ENCODE measurements around the gene CCDC169. TPM values are rescaled to one million over a fixed set of nuclear protein-coding genes. Genes with fewer than 3 reads are reported as not detected.

CCDC169 gene
- total RNA-seq, 5 donors from 2014 or later (not counting 1 experiment from before 2014, with no cell fraction given): not detected

DNA sequence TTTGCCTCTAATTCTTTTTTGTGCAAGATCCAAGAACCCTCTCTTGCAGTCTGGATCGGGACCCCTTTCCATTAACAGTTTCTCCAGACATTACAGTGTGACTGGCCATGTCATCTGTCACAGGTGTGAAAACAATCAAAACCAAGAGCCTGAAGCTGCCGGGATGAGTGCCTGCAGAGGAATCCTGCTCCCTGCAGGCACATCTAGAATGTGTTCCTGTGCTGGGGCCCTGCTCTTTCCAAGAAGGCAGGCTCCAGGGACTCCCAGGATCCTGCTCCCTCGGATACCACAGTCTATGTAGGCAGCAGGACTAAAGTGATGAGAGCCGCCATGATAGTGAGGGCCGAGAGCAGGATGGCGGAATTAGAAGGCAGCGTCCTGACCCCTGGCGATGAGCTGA is 38.8 kb downstream of the CCDC169 start:
- peaks cover 6 to 13% of the 10 kb centered on the region in 2 donors for H3K27me3 Mint-ChIP-seq
- H3K4me1 Mint-ChIP-seq: no peaks in the 10 kb centered on the region

DNA sequence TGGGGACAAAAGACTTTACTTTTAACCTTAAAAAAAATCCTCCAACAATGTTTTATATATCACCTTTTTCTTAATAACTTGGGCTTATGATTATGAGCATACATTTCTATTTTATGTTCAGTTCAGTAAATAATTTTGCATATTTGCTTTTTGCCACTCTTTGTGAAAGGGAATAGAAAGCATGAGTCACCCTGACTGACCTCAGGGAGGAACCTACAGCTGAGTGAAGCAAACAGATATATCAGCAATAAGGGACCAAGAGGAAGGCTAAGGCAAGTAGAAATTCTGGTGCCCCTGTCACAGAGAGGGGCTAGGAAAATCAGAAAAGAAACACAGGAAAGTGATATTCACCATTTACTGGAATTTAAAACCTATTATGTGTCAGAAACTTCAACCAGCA is 46.1 kb downstream of the CCDC169 start:
- H3K27me3 Mint-ChIP-seq: peaks cover 5 to 6% of the 10 kb centered on the region in 2 donors
- DNase-seq (no peak), ATAC-seq (replicated peaks in 1 of 4) (no peak)
- POLR2A ChIA-PET: no interaction called here
- Histone ChIP-seq H3K4me1 (ENCODE audit: control insufficient read depth in 1 of 2, extremely low read depth in 1 of 2, insufficient read depth in 2 of 2, low read length in 2 of 2) (no peaks in the 10 kb centered on the region), H3K4me3 (ENCODE audit: control insufficient read depth in 1 of 2, extremely low read depth in 1 of 2, low read length in 1 of 2) (no peak overlapping the region), H3K27ac (ENCODE audit: low read length) (no peak overlapping the region), H3K9me3 (no peaks in the 10 kb centered on the region), H3K36me3 (ENCODE audit: control insufficient read depth in 2 of 2, extremely low read depth in 1 of 2, insufficient read depth in 1 of 2, low read length in 1 of 2) (no peaks in the 10 kb centered on the region), H3K27me3 (replicated peaks in 1 of 2; ENCODE audit: control insufficient read depth in 2 of 2, extremely low read depth in 1 of 2, insufficient read depth in 2 of 2, low read length in 1 of 2) (peaks cover 0 to 4% of the 10 kb centered on the region in 2 experiments)
- no peaks in the 10 kb centered on the region for H3K9me3 Mint-ChIP-seq
- H3K36me3 Mint-ChIP-seq: no peaks in the 10 kb centered on the region
- H3K4me1 Mint-ChIP-seq: no peaks in the 10 kb centered on the region
- CTCF ChIA-PET: no interaction called here
- no peak overlapping the region for H3K4me3 Mint-ChIP-seq
- no peak overlapping the region for H3K27ac Mint-ChIP-seq

More for the DNA sequence above, 38.8 kb downstream of the CCDC169 start:
- Histone ChIP-seq H3K36me3 (ENCODE audit: control insufficient read depth in 2 of 2, extremely low read depth in 1 of 2, insufficient read depth in 1 of 2, low read length in 1 of 2) (no peaks in the 10 kb centered on the region), H3K4me1 (ENCODE audit: control insufficient read depth in 1 of 2, extremely low read depth in 1 of 2, insufficient read depth in 2 of 2, low read length in 2 of 2) (no peaks in the 10 kb centered on the region), H3K4me3 (ENCODE audit: control insufficient read depth in 1 of 2, extremely low read depth in 1 of 2, low read length in 1 of 2) (no peak overlapping the region), H3K9me3 (no peaks in the 10 kb centered on the region), H3K27me3 (replicated peaks in 1 of 2; ENCODE audit: control insufficient read depth in 2 of 2, extremely low read depth in 1 of 2, insufficient read depth in 2 of 2, low read length in 1 of 2) (peaks cover 0 to 13% of the 10 kb centered on the region in 2 experiments), H3K27ac (ENCODE audit: low read length) (no peak overlapping the region)
- Mint-ChIP-seq H3K36me3 (no peaks in the 10 kb centered on the region), H3K9me3 (peaks cover 0 to 3% (median 0%) of the 10 kb centered on the region in 3 donors), H3K4me3 (no peak overlapping the region), H3K27ac (no peak overlapping the region)
- DNase-seq (no peak), ATAC-seq (replicated peaks in 1 of 4) (no peak)
- WGBS (ENCODE audit: insufficient coverage): 88% methylated on average over 8 of the region's 8 CpGs
- CTCF ChIA-PET: no interaction called here
- POLR2A ChIA-PET: no interaction called here

DNA sequence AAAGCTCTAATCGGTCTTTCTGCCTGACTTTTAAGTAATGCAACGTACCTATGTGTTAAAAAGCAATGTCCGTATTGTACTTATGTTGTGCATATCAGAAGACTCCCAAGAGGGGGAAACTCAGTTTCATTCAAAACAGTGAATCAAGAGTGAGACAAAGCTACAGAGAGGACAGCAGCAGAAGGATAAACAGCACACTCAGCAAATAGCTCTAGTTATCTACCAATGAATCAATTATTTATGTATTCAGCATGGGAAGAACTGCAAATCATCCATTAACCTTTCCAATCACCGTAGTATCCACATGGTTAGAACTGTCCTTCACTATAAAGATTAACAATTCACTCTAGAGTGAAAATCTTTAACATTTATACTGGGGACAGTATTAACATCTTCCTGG is 46.6 kb downstream of the CCDC169 start:
- Histone ChIP-seq H3K27ac (ENCODE audit: low read length) (no peak overlapping the region), H3K27me3 (replicated peaks in 1 of 2; ENCODE audit: control insufficient read depth in 2 of 2, extremely low read depth in 1 of 2, insufficient read depth in 2 of 2, low read length in 1 of 2) (peaks cover 0 to 3% of the 10 kb centered on the region in 2 experiments), H3K36me3 (ENCODE audit: control insufficient read depth in 2 of 2, extremely low read depth in 1 of 2, insufficient read depth in 1 of 2, low read length in 1 of 2) (no peaks in the 10 kb centered on the region), H3K9me3 (no peaks in the 10 kb centered on the region), H3K4me3 (ENCODE audit: control insufficient read depth in 1 of 2, extremely low read depth in 1 of 2, low read length in 1 of 2) (no peak overlapping the region), H3K4me1 (ENCODE audit: control insufficient read depth in 1 of 2, extremely low read depth in 1 of 2, insufficient read depth in 2 of 2, low read length in 2 of 2) (no peaks in the 10 kb centered on the region)
- Mint-ChIP-seq H3K4me3 (no peak overlapping the region), H3K36me3 (no peaks in the 10 kb centered on the region), H3K27me3 (peaks cover 3 to 5% of the 10 kb centered on the region in 2 donors), H3K27ac (no peak overlapping the region), H3K9me3 (peaks cover 0 to under 1% (median 0%) of the 10 kb centered on the region in 3 donors), H3K4me1 (no peaks in the 10 kb centered on the region)
- CTCF ChIA-PET: no interaction called here
- POLR2A ChIA-PET: no interaction called here
- DNase-seq (no peak), ATAC-seq (replicated peaks in 1 of 4) (no peak)
- 100% methylated on average over 2 of the region's 4 CpGs for WGBS (ENCODE audit: insufficient coverage)

DNA sequence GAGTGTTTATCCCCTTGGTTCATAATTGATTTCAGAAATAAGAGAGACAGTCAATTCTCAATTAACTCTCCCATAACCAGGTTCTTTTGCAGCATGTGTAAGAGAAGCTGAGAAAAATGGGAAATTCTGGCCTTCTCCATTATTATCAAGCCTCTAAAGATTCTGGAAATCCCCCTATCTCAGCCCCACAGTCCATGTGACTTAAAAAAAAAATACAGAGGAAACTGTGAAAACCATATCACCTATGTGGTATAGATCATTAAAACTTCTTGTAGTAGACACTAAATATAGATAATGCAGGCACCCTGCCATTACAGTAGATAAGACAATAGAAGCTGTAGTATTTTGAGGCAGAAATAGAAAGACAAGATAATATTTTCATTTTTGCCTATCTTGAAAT is 48.9 kb downstream of the CCDC169 start:
- Histone ChIP-seq H3K36me3 (ENCODE audit: control insufficient read depth in 2 of 2, extremely low read depth in 1 of 2, insufficient read depth in 1 of 2, low read length in 1 of 2) (no peaks in the 10 kb centered on the region), H3K4me1 (ENCODE audit: control insufficient read depth in 1 of 2, extremely low read depth in 1 of 2, insufficient read depth in 2 of 2, low read length in 2 of 2) (no peaks in the 10 kb centered on the region), H3K9me3 (no peaks in the 10 kb centered on the region), H3K27me3 (replicated peaks in 1 of 2; ENCODE audit: control insufficient read depth in 2 of 2, extremely low read depth in 1 of 2, insufficient read depth in 2 of 2, low read length in 1 of 2) (no peaks in the 10 kb centered on the region), H3K27ac (ENCODE audit: low read length) (no peak overlapping the region), H3K4me3 (ENCODE audit: control insufficient read depth in 1 of 2, extremely low read depth in 1 of 2, low read length in 1 of 2) (no peak overlapping the region)
- no peak for ATAC-seq (replicated peaks in 1 of 4)
- Mint-ChIP-seq H3K27me3 (no peaks in the 10 kb centered on the region), H3K36me3 (no peaks in the 10 kb centered on the region), H3K4me3 (no peak overlapping the region), H3K9me3 (peaks cover 0 to 2% (median 0%) of the 10 kb centered on the region in 3 donors), H3K27ac (no peak overlapping the region), H3K4me1 (no peaks in the 10 kb centered on the region)
- POLR2A ChIA-PET: interaction anchor here in 1 of 2 donors (0.5 kb wide), 1 partner anchor 490 kb away, joined by 3 read pairs; no protein-coding TSS in a partner anchor
- CTCF ChIA-PET: no interaction called here
- DNase-seq: no peak

DNA sequence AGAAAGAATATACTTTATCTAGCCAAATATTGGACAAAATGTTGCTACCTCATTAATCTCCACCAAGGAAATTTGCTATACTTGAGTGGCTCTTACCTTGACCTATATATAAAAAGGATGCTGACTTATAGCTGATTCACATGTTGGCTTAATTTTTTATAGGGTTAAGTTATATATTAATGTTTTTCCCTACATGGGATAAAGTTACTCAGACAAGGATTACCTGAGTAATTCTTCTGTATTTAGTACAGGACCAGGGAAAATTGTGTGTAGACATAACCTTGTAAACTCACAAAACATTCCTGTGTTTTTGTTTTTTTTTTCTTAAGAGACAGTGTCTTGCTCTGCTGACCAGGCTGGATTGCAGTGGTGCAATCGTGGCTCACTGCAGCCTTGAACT is 52.6 kb downstream of the CCDC169 start:
- H3K27ac Mint-ChIP-seq: no peak overlapping the region
- Histone ChIP-seq H3K27me3 (replicated peaks in 1 of 2; ENCODE audit: control insufficient read depth in 2 of 2, extremely low read depth in 1 of 2, insufficient read depth in 2 of 2, low read length in 1 of 2) (peaks cover 0 to 3% of the 10 kb centered on the region in 2 experiments), H3K4me1 (ENCODE audit: control insufficient read depth in 1 of 2, extremely low read depth in 1 of 2, insufficient read depth in 2 of 2, low read length in 2 of 2) (no peaks in the 10 kb centered on the region), H3K9me3 (no peaks in the 10 kb centered on the region), H3K4me3 (ENCODE audit: control insufficient read depth in 1 of 2, extremely low read depth in 1 of 2, low read length in 1 of 2) (no peak overlapping the region), H3K36me3 (ENCODE audit: control insufficient read depth in 2 of 2, extremely low read depth in 1 of 2, insufficient read depth in 1 of 2, low read length in 1 of 2) (no peaks in the 10 kb centered on the region), H3K27ac (ENCODE audit: low read length) (no peak overlapping the region)
- ATAC-seq (replicated peaks in 1 of 4): no peak
- POLR2A ChIA-PET: no interaction called here
- no CpG with 5 or more reads among the region's 1 CpG for WGBS (ENCODE audit: insufficient coverage)
- no peaks in the 10 kb centered on the region for H3K4me1 Mint-ChIP-seq
- no peaks in the 10 kb centered on the region for H3K36me3 Mint-ChIP-seq
- no peaks in the 10 kb centered on the region for H3K27me3 Mint-ChIP-seq
- peaks cover 0 to 2% (median 0%) of the 10 kb centered on the region in 3 donors for H3K9me3 Mint-ChIP-seq
- CTCF ChIA-PET: no interaction called here
- DNase-seq: no peak
- no peak overlapping the region for H3K4me3 Mint-ChIP-seq

DNA sequence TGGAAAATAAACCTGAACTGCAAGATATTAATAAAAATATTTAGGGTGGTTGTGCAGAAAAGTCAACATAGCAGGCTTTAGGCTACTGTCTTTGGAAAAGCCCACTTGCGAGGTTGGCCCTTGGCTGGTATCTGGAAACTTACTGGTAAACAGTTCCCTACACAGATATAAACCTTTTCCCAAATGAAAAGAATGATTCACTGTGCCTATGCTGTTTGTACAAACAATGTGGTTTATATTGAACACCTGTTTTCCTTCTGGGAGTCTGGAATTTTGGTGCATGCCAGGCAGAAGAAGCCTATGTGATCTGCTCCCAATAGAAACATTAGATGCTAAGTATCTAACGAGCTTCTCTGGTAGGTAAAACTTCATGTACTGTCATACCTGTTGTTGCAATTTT is 53.5 kb downstream of the CCDC169 start:
- Histone ChIP-seq H3K27ac (ENCODE audit: low read length) (no peak overlapping the region), H3K4me1 (ENCODE audit: control insufficient read depth in 1 of 2, extremely low read depth in 1 of 2, insufficient read depth in 2 of 2, low read length in 2 of 2) (no peaks in the 10 kb centered on the region), H3K27me3 (replicated peaks in 1 of 2; ENCODE audit: control insufficient read depth in 2 of 2, extremely low read depth in 1 of 2, insufficient read depth in 2 of 2, low read length in 1 of 2) (peaks cover 0 to 3% of the 10 kb centered on the region in 2 experiments), H3K9me3 (no peaks in the 10 kb centered on the region), H3K4me3 (ENCODE audit: control insufficient read depth in 1 of 2, extremely low read depth in 1 of 2, low read length in 1 of 2) (no peak overlapping the region), H3K36me3 (ENCODE audit: control insufficient read depth in 2 of 2, extremely low read depth in 1 of 2, insufficient read depth in 1 of 2, low read length in 1 of 2) (no peaks in the 10 kb centered on the region)
- 86% methylated on average over 1 of the region's 2 CpGs for WGBS (ENCODE audit: insufficient coverage)
- DNase-seq (no peak), ATAC-seq (replicated peaks in 1 of 4) (no peak)
- Mint-ChIP-seq H3K27ac (no peak overlapping the region), H3K4me1 (no peaks in the 10 kb centered on the region), H3K36me3 (no peaks in the 10 kb centered on the region), H3K4me3 (no peak overlapping the region), H3K27me3 (no peaks in the 10 kb centered on the region), H3K9me3 (peaks cover 0 to 2% (median 0%) of the 10 kb centered on the region in 3 donors)
- POLR2A ChIA-PET: no interaction called here
- CTCF ChIA-PET: interaction anchor here in 1 of 2 donors (0.6 kb wide), 1 partner anchor 50 kb away, joined by 3 read pairs; no protein-coding TSS in a partner anchor

DNA sequence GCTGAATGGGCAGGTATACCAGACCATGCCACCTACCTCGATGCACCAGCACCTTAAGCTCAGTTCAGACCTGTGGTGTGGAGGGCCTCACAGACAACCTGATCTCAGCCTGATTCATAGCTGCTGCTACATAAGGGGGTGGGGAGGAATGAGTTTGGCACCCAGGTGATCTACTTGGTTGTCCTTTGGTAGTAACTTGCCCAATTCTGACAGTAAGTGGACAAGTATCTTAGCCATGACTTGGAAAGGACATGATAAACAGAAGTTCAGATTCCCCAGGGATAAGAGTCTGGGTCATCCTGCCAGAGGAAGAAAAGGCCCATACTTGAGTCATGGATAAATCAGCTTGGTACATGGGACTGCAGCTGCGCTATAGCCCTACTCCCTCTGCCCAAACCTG is 54.9 kb downstream of the CCDC169 start:
- H3K27me3 ChIP-seq (replicated peaks in 1 of 2; ENCODE audit: control insufficient read depth in 2 of 2, extremely low read depth in 1 of 2, insufficient read depth in 2 of 2, low read length in 1 of 2): peaks cover 0 to 3% of the 10 kb centered on the region in 2 experiments
- no peaks in the 10 kb centered on the region for H3K4me1 Mint-ChIP-seq
- ChIA-PET CTCF (no interaction called here), POLR2A (no interaction called here)
- no peak overlapping the region for H3K4me3 Mint-ChIP-seq
- 100% methylated on average over 1 of the region's 2 CpGs for WGBS (ENCODE audit: insufficient coverage)
- no peaks in the 10 kb centered on the region for H3K36me3 ChIP-seq (ENCODE audit: control insufficient read depth in 2 of 2, extremely low read depth in 1 of 2, insufficient read depth in 1 of 2, low read length in 1 of 2)
- H3K27me3 Mint-ChIP-seq: no peaks in the 10 kb centered on the region
- ATAC-seq (replicated peaks in 1 of 4): no peak
- DNase-seq: no peak
- no peak overlapping the region for H3K27ac Mint-ChIP-seq
- no peaks in the 10 kb centered on the region for H3K36me3 Mint-ChIP-seq
- no peaks in the 10 kb centered on the region for H3K9me3 ChIP-seq
- H3K9me3 Mint-ChIP-seq: peaks cover 0 to 4% (median 0%) of the 10 kb centered on the region in 3 donors
- H3K27ac ChIP-seq (ENCODE audit: low read length): no peak overlapping the region
- H3K4me3 ChIP-seq (ENCODE audit: control insufficient read depth in 1 of 2, extremely low read depth in 1 of 2, low read length in 1 of 2): no peak overlapping the region
- no peaks in the 10 kb centered on the region for H3K4me1 ChIP-seq (ENCODE audit: control insufficient read depth in 1 of 2, extremely low read depth in 1 of 2, insufficient read depth in 2 of 2, low read length in 2 of 2)
